Neural progenitor cell (in vitro differentiated cells): Measurements from ENCODE around the gene LIPG. TPM values are rescaled to one million over a fixed set of nuclear protein-coding genes. Genes with fewer than 3 reads are reported as not detected.
A peak's percentile ranks its signal among the peaks of the same experiment; 100 is the strongest.
"Not testable (repeated sequence)": the region's sequence is repeated elsewhere in the genome, so short reads cannot be mapped to it uniquely, and the experiment has no call there.

Experiments used
- DNase-seq: peaks from one replicate; pipeline ENCODE4 v3.0.0-alpha.2; 2016; ENCODE audit warnings: low spot score
- H2AFZ ChIP-seq: fragments of 200-600 bp; sonication (generic); replicated peaks from 2 replicates; pipeline ENCODE4 v1.6.1; 2016; ENCODE audit warnings: antibody characterized with exemption
- H3F3A ChIP-seq: fragments of 200-600 bp; sonication (generic); 2 replicates; pipeline ENCODE4 v1.6.1; 2016; ENCODE audit warnings: antibody characterized with exemption, low read depth
- H3K27ac ChIP-seq: fragments of 200-600 bp; sonication (generic); 2 replicates; pipeline ENCODE4 v1.5.1; 2016; ENCODE audit warnings: mild to moderate bottlenecking
- H3K27me3 ChIP-seq: fragments of 200-600 bp; sonication (generic); 2 replicates; pipeline ENCODE4 v1.6.1; 2016; ENCODE audit warnings: mild to moderate bottlenecking, moderate library complexity
- H3K36me3 ChIP-seq: fragments of 200-600 bp; sonication (generic); 2 replicates; pipeline ENCODE4 v1.5.1; 2016
- H3K4me1 ChIP-seq: fragments of 200-600 bp; sonication (generic); 2 replicates; pipeline ENCODE4 v1.6.1; 2016; ENCODE audit warnings: mixed run types
- H3K4me2 ChIP-seq: fragments of 200-600 bp; sonication (generic); 2 replicates; pipeline ENCODE4 v1.6.1; 2016
- H3K4me3 ChIP-seq: fragments of 200-600 bp; sonication (generic); 2 replicates; pipeline ENCODE4 v1.5.1; 2016
- H3K79me2 ChIP-seq: fragments of 200-600 bp; sonication (generic); 2 replicates; pipeline ENCODE4 v1.6.1; 2016; ENCODE audit warnings: low read depth
- H3K9ac ChIP-seq: fragments of 200-600 bp; sonication (generic); 2 replicates; pipeline ENCODE4 v1.6.1; 2016
- H3K9me3 ChIP-seq: fragments of 200-600 bp; sonication (generic); 2 replicates; pipeline ENCODE4 v1.5.1; 2016; ENCODE audit warnings: low read depth
- H4K20me1 ChIP-seq: fragments of 200-600 bp; sonication (generic); 2 replicates; pipeline ENCODE4 v1.6.1; 2016; ENCODE audit warnings: low read depth
- H3K27ac Mint-ChIP-seq: 3 replicates; pipeline ENCODE4 v1.8.0; 2021; ENCODE audit warnings: mixed read lengths
- H3K27me3 Mint-ChIP-seq: 2 replicates; pipeline ENCODE4 v1.8.0; 2022; ENCODE audit warnings: low read depth, mild to moderate bottlenecking, inconsistent platforms, moderate library complexity, mixed read lengths; ENCODE audit not compliant: insufficient read depth
- H3K36me3 Mint-ChIP-seq: 3 replicates; pipeline ENCODE4 v1.8.0; 2021; ENCODE audit warnings: mixed read lengths
- H3K4me1 Mint-ChIP-seq: 3 replicates; pipeline ENCODE4 v1.8.0; 2021; ENCODE audit warnings: mixed read lengths
- H3K4me3 Mint-ChIP-seq: 3 replicates; pipeline ENCODE4 v1.8.0; 2021; ENCODE audit warnings: mild to moderate bottlenecking, moderate library complexity, mixed read lengths
- H3K9me3 Mint-ChIP-seq: 3 replicates; pipeline ENCODE4 v1.8.0; 2020; ENCODE audit warnings: mixed read lengths
- CTCF ChIP-seq: fragments of 200-600 bp; sonication (generic); IDR thresholded peaks from 2 replicates; pipeline ENCODE4 v1.5.1; 2017; ENCODE audit warnings: antibody characterized with exemption, mild to moderate bottlenecking
- EZH2 ChIP-seq: fragments of 200-600 bp; sonication (generic); IDR thresholded peaks from 2 replicates; pipeline ENCODE4 v1.6.1; 2017; ENCODE audit warnings: antibody characterized with exemption, mild to moderate bottlenecking, moderate library complexity
- EZH2phosphoT487 ChIP-seq: fragments of 200-600 bp; sonication (generic); IDR thresholded peaks from 2 replicates; pipeline ENCODE4 v1.6.1; 2017; ENCODE audit warnings: antibody characterized with exemption
- total RNA-seq: library from RNA; depleted of rRNA; stranded (reverse); fragments of >200 nt; gene quantifications from 2 replicates; pipeline ENCODE4 v1.2.3, GENCODE V29; 2015; ENCODE audit warnings: low replicate concordance

The LIPG gene
- total RNA-seq, 1 donor from 2014 or later = 3.7 TPM

- peaks cover 15% of the 10 kb centered on the region for H3F3A ChIP-seq
- H3K27me3 Mint-ChIP-seq = peaks cover 12% of the 10 kb centered on the region
- no peaks in the 10 kb centered on the region for H3K79me2 ChIP-seq
- DNase-seq = no peak
- TF ChIP-seq EZH2 = no peak
- TF ChIP-seq EZH2phosphoT487 = no peak
- TF ChIP-seq CTCF = no peak
- H3K36me3 Mint-ChIP-seq = peaks cover 52% of the 10 kb centered on the region
- H3K4me3 ChIP-seq = no peak overlapping the region
- peaks cover under 1% of the 10 kb centered on the region for H3K27me3 ChIP-seq
- no peak overlapping the region for H3K4me2 ChIP-seq
- H3K9me3 ChIP-seq = no peaks in the 10 kb centered on the region
- peaks cover 4% of the 10 kb centered on the region for H4K20me1 ChIP-seq
- peaks cover 51% of the 10 kb centered on the region for H3K4me1 Mint-ChIP-seq
- peaks cover 21% of the 10 kb centered on the region for H3K4me1 ChIP-seq
- H3K4me3 Mint-ChIP-seq = no peak overlapping the region
- no peaks in the 10 kb centered on the region for H3K36me3 ChIP-seq
- H3K9me3 Mint-ChIP-seq = no peaks in the 10 kb centered on the region
- H3K27ac ChIP-seq = no peak overlapping the region
- H2AFZ ChIP-seq = no peak overlapping the region
- H3K27ac Mint-ChIP-seq = no peak overlapping the region
- no peak overlapping the region for H3K9ac ChIP-seq
Observed at GRCh38 chr18:49569724-49570123, 7.9 kb downstream of the LIPG start.

DNA sequence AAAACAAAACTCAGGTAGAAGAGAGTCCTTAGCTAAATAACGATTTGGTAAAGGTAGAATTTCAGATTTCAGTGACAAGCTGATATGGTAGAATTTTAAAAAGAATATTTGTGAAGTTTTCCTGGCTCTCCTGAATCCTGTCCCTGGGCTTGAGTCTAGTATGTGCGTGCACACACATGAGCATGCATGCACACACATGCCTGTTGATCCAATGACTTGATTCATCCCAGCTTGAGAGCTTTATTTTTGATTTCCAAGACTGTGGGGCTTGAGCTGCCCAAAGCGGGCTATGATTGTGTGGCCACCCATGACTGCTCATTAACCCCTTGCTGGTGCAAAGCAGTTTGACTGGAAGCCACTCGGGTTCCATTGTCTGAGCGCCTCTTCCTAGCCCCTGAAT, 9.0 kb downstream of the LIPG start:
- no peaks in the 10 kb centered on the region for H3K9me3 Mint-ChIP-seq

DNA sequence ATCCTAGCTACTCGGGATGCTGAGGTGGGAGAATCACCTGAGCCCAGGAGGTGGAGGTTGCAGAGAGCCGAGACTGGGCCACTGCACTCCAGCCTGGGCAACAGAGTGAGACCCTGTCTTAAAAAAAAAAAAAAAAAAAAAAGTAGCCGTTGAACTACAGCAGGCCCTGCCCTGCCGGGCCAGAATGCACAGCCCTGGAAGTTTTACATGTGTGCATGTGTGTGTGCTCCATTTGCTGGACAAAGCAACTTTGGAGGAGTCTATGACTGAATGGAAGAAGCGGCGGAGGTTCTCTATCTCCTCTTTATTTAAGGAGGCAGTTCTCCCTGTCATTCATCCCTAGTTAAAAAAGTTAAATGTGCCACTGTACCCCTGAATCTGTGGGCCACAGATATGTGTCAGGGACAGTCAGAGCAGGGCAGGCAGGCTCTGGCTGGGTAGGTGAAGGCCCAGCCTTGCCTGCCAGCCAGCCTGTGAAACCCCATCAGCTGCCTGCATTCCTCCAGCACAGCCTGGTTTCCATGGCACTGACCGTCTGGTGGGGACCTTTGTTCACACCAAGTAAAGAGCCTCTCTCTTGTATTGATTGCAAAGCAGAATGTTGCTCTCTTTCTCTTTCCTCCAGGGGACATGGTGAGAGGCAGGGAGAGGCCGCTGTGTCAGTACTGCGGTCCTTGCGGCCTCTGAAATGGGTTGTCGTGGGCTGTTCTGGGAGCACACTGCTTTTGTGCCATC, 10.9 kb downstream of the LIPG start:
- peak; percentile 75 for DNase-seq
- Histone ChIP-seq H3K27me3 (no peaks in the 10 kb centered on the region), H3F3A (peaks cover 3% of the 10 kb centered on the region), H3K9ac (no peak overlapping the region), H3K79me2 (no peaks in the 10 kb centered on the region), H3K4me2 (no peak overlapping the region), H3K4me1 (peaks cover 10% of the 10 kb centered on the region), H3K27ac (no peak overlapping the region), H2AFZ (no peak overlapping the region), H3K4me3 (no peak overlapping the region), H4K20me1 (no peaks in the 10 kb centered on the region), H3K9me3 (no peaks in the 10 kb centered on the region), H3K36me3 (no peaks in the 10 kb centered on the region)
- Mint-ChIP-seq H3K27ac (peak overlapping the region; percentile 94), H3K4me3 (peak overlapping the region; percentile 27), H3K36me3 (peaks cover 47% of the 10 kb centered on the region), H3K27me3 (peaks cover 16% of the 10 kb centered on the region), H3K9me3 (no peaks in the 10 kb centered on the region), H3K4me1 (peaks cover 36% of the 10 kb centered on the region)
- TF ChIP-seq EZH2phosphoT487 (no peak), EZH2 (no peak), CTCF (no peak)

More for the DNA sequence above, 9.0 kb downstream of the LIPG start:
- H3K4me2 ChIP-seq = no peak overlapping the region
- H3K27me3 ChIP-seq = no peaks in the 10 kb centered on the region
- DNase-seq = no peak
- Mint-ChIP-seq H3K27ac (no peak overlapping the region), H3K4me1 (peaks cover 44% of the 10 kb centered on the region), H3K27me3 (peaks cover 16% of the 10 kb centered on the region), H3K4me3 (no peak overlapping the region), H3K36me3 (peaks cover 61% of the 10 kb centered on the region)
- peaks cover 6% of the 10 kb centered on the region for H3F3A ChIP-seq
- H3K4me1 ChIP-seq = peaks cover 13% of the 10 kb centered on the region
- H3K27ac ChIP-seq = no peak overlapping the region
- H3K79me2 ChIP-seq = no peaks in the 10 kb centered on the region
- no peak for TF ChIP-seq EZH2
- H2AFZ ChIP-seq = no peak overlapping the region
- no peak overlapping the region for H3K4me3 ChIP-seq
- no peaks in the 10 kb centered on the region for H4K20me1 ChIP-seq
- no peak overlapping the region for H3K9ac ChIP-seq
- H3K9me3 ChIP-seq = no peaks in the 10 kb centered on the region
- no peaks in the 10 kb centered on the region for H3K36me3 ChIP-seq

DNA sequence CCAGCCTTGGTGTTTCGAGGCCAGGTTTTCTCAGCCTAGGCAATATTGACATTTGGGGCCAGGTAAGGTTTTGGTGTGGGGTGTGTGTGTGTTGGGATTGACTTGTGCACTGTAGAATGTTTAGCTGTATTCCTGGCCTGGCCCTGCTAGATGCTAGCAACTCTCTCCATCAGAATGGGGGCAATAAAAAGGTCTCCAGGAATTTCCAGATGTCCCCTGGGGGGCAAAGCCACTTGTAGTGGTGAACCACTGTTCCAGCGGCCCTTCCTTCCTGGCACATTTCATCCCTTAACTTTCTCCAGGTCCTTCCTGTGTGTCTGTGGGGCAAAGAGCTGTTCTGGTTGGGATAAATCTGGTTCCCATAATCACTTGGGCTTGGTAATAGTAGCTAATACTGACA, 12.0 kb downstream of the LIPG start:
- Histone ChIP-seq H3F3A (peaks cover 3% of the 10 kb centered on the region), H4K20me1 (no peaks in the 10 kb centered on the region), H3K9me3 (no peaks in the 10 kb centered on the region), H3K4me3 (no peak overlapping the region), H3K79me2 (no peaks in the 10 kb centered on the region), H3K9ac (no peak overlapping the region), H2AFZ (no peak overlapping the region), H3K36me3 (no peaks in the 10 kb centered on the region), H3K4me1 (peaks cover 10% of the 10 kb centered on the region), H3K27me3 (no peaks in the 10 kb centered on the region), H3K27ac (no peak overlapping the region), H3K4me2 (no peak overlapping the region)
- peaks cover 36% of the 10 kb centered on the region for H3K4me1 Mint-ChIP-seq
- H3K27me3 Mint-ChIP-seq = peaks cover 14% of the 10 kb centered on the region
- no peak overlapping the region for H3K4me3 Mint-ChIP-seq
- H3K36me3 Mint-ChIP-seq = peaks cover 41% of the 10 kb centered on the region
- no peaks in the 10 kb centered on the region for H3K9me3 Mint-ChIP-seq
- TF ChIP-seq EZH2phosphoT487 (no peak), EZH2 (no peak), CTCF (no peak)
- DNase-seq = no peak
- no peak overlapping the region for H3K27ac Mint-ChIP-seq

- not testable (repeated sequence) for H3K27ac Mint-ChIP-seq, H3K9ac ChIP-seq, H4K20me1 ChIP-seq, H3K4me3 ChIP-seq, DNase-seq, H3F3A ChIP-seq, H3K4me1 ChIP-seq, H3K4me2 ChIP-seq, H3K9me3 ChIP-seq, H2AFZ ChIP-seq, H3K27me3 ChIP-seq, H3K79me2 ChIP-seq, H3K36me3 ChIP-seq, H3K27ac ChIP-seq, H3K4me3 Mint-ChIP-seq, H3K9me3 Mint-ChIP-seq
- Mint-ChIP-seq H3K4me1 (peaks cover 29% of the 10 kb centered on the region), H3K27me3 (peaks cover 16% of the 10 kb centered on the region), H3K36me3 (peaks cover 45% of the 10 kb centered on the region)
Observed at GRCh38 chr18:49579041-49579440, 17.2 kb downstream of the LIPG start.

- DNase-seq, H3K36me3 ChIP-seq, H3K4me3 ChIP-seq, H3K27ac Mint-ChIP-seq, H3K4me1 ChIP-seq, H3K79me2 ChIP-seq, H2AFZ ChIP-seq, H3K27ac ChIP-seq, H3K27me3 ChIP-seq, H3F3A ChIP-seq, H3K9ac ChIP-seq, H3K9me3 Mint-ChIP-seq, H4K20me1 ChIP-seq, H3K4me2 ChIP-seq, H3K4me3 Mint-ChIP-seq, H3K9me3 ChIP-seq: not testable (repeated sequence)
- H3K36me3 Mint-ChIP-seq = peaks cover 40% of the 10 kb centered on the region
- peaks cover 29% of the 10 kb centered on the region for H3K4me1 Mint-ChIP-seq
- peaks cover 13% of the 10 kb centered on the region for H3K27me3 Mint-ChIP-seq
Observed at GRCh38 chr18:49579583-49579982, 17.7 kb downstream of the LIPG start.
